NCI-H226 (cell line): Measurements from ENCODE around the gene BAZ1B.
"Not testable (repeated sequence)": the region's sequence is repeated elsewhere in the genome, so short reads cannot be mapped to it uniquely, and the experiment has no call there.

Experiments
- DNase-seq: peaks from one replicate; pipeline ENCODE4 v3.0.0-alpha.2; 2015

BAZ1B gene

GRCh38 chr7:73443548-73444255 lies 78.4 kb downstream of the BAZ1B start:
- DNase-seq: no peak

GRCh38 chr7:73442903-73443500 lies 79.1 kb downstream of the BAZ1B start:
- DNase-seq: no peak

GRCh38 chr7:73442222-73442902 lies 79.7 kb downstream of the BAZ1B start:
- no peak for DNase-seq

- no peak for DNase-seq
Measured at GRCh38 chr7:73439410-73439704, 82.7 kb downstream of the BAZ1B start.

GRCh38 chr7:73438547-73439409 lies 83.3 kb downstream of the BAZ1B start:
- no peak for DNase-seq

GRCh38 chr7:73437621-73438416 lies 84.3 kb downstream of the BAZ1B start:
- no peak for DNase-seq

GRCh38 chr7:73437091-73437490 lies 85.0 kb downstream of the BAZ1B start:
- DNase-seq: no peak

- DNase-seq: no peak
Measured at GRCh38 chr7:73436031-73436929, 85.8 kb downstream of the BAZ1B start.

GRCh38 chr7:73435471-73436009 lies 86.6 kb downstream of the BAZ1B start:
- no peak for DNase-seq

- no peak for DNase-seq
Measured at GRCh38 chr7:73434701-73435069, 87.4 kb downstream of the BAZ1B start.

GRCh38 chr7:73433924-73434700 lies 88.0 kb downstream of the BAZ1B start:
- no peak for DNase-seq

GRCh38 chr7:73432676-73433075 lies 89.4 kb downstream of the BAZ1B start:
- DNase-seq: no peak

GRCh38 chr7:73431041-73431835 lies 90.9 kb downstream of the BAZ1B start:
- DNase-seq: no peak

- DNase-seq: not testable (repeated sequence)
Measured at GRCh38 chr7:73430540-73430939, 91.6 kb downstream of the BAZ1B start.

GRCh38 chr7:73429622-73430505 lies 92.2 kb downstream of the BAZ1B start:
- no peak for DNase-seq

GRCh38 chr7:73429215-73429614 lies 92.9 kb downstream of the BAZ1B start:
- DNase-seq: no peak

- DNase-seq: no peak
Measured at GRCh38 chr7:73427902-73428787, 93.9 kb downstream of the BAZ1B start.
